IPS-11a (cell line): ENCODE measurements around the gene UBE2S.
A peak's percentile ranks its signal among the peaks of the same experiment; 100 is the strongest.

ENCODE experiments used
- H3K4me3 ChIP-seq: one replicate; pipeline ENCODE4 v1.5.1; 2013; ENCODE audit warnings: low read depth, low read length, control low read depth

UBE2S gene

DNA sequence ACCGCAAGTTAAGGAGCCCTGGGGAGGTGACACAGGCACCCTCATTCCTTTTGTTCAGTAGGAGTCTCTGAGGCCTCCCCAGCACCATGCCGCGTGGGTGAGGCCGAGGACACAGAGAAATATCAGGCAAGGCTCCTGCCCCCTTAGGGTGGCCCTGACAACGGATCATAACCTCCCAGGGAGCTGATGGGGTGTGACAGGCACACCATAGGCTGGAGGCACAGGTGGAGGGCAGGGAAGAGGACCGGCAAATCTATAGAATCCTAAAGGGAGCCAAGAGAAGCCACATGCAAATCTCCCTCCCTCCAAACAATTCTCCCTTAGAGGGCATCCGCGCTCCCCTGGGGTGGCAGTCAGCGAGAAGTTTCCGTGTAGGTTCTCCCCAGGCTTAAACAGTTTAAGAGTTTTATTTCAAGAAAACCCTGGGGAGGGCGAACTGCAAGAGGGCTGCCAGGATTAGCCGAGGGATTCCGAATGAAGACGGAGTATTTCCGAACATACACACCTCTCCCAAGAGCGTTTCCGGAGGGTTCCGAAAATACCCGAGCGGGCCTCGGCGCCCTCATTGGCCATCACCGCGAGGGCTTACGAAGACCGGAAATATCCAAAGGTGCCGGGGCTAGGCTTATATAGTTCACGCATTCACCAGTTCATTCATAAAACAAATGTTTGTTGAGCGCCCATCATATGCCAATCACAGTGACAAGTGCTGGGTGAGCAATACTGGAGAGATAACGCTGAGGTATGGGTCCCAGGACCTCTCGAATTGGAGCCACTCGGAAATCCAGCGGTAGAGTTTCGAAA is 22.5 kb downstream of the UBE2S start:
- peak overlapping the region; percentile 35 for H3K4me3 ChIP-seq

DNA sequence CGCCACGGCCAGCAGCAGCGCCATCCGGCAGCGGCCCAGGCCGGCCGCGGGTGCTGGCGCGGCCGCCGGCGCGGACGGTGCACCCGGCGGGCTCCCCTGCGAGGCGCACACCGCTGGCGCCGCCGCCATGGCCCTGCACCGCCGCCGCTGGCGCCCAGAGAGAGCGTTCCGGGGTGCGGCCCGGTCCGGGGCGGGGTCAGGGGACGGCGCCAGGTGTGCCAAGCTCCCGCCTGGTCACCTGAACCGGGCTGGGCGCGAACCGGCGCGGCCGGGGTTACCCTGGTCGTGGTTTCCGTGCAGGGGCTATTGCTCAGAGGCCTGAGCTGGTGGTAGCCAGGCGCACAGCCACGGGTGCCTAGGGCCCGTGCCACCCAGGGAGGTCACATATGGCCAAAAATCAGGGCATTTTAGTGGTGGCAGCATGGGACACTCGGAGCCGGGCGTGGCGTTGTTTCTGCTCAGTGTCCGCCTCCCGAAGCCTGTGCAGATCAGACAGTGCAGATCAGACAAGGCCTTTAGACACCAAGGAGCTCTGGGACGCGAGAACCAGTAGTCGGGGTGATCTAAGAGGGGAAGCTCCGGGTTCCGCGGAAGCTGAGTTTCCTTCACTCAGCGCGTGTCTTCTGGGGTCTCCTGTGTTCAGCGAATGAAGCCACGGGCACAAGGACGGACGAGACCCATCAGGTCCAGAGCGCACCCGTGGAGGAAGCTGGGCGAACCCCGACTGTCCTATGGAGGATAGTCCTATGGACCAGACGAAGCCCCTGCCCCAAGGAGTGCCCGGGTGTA is 23.3 kb downstream of the UBE2S start, which contains the start of gene TMEM238:
Gene TMEM238 (minus strand): TSS at position 162 of the 789 bp plus-strand sequence. CDS start 33 bp downstream, at position 129.
- peak within 1 kb of the TSS; percentile 35 for H3K4me3 ChIP-seq

DNA sequence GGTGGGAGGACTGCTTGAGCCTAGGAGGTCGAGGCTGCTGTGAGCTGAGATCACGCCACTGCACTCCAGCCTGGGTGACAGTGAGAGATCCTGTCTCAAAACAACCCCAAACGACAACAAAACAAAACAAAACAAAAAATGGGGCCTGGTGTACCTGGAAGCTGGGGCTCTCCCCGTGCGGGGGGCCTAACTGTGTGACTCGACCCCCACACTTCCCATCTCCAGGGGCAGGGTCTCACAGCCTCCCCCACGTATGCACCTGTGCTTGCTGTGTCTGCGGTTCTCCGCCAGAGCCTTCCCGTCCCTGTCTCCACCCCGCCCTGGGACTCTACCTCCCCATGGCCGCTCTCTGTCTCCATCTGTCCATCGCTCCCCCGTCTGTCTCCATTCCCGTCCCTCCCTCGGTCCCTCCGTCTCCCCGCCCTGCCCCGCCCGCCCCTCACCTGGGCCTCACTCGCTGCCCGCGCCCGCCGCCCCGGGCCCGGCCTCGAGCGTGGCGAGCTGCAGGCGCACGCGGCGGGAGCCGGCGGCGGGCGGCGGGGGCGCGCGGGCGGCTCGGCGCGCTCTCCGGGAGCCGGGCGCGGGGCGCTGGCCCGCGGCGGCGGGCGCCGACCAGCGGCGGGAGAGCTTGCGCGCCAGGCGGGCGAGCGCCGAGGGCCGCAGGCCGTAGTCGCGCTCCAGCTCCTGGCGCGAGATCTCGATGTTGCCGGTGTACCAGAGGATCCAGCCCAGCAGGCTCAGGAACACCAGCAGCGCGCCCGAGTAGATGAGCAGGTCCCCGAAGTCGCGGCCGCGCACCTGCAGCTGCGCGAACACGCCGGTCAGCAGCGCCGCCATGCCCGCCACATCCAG is 24.1 kb downstream of the UBE2S start:
- peak overlapping the region; percentile 35 for H3K4me3 ChIP-seq

DNA sequence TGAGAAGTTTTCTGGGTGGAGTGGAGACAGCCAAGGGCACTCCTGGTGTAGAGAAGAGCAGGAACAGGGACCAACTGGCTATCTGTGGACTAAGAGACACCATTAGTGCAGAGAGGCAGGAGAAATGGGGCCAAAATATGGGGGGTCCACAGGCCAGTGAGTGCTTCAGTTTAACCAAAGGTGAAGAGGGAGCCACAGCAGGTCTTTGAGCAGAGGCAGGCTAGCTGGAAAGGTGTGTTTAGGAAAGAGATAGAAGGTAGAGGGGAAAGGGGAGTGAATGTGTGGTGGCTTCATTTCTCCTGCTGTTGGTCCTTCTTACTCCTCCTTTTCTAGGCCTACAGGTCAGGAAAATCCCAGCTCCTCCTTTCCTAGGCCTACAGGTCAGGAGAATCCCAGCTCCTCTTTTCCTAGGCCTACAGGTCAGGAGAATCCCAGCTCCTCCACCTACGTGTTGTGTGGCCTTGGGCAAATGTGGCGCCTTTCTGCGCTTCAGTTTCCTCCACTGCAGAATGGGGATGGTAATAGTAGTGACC is 25.0 kb downstream of the UBE2S start:
- no peak overlapping the region for H3K4me3 ChIP-seq

DNA sequence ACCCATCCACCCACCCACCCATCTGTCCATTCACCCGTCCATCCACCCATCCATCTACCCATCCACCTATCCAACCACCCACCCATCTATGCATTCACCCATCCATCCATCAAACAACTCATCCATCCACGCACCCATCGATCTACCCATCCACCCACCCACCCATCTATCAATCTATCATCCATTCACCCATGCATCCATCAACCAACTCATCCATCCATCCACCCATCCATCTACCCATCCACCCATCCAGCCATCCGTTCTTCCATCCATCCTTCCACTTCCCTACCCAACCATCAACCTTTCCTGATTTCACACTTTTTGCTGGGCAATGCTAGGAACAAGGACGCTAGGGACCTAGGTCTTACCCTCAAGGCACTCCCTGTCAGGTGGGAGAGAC is 25.6 kb downstream of the UBE2S start:
- no peak overlapping the region for H3K4me3 ChIP-seq

- H3K4me3 ChIP-seq = no peak overlapping the region
Observed at GRCh38 chr19:55379174-55379573, 28.4 kb downstream of the UBE2S start.

- peak overlapping the region; percentile 10 for H3K4me3 ChIP-seq
Observed at GRCh38 chr19:55377356-55378131, 30.0 kb downstream of the UBE2S start.

GRCh38 chr19:55376241-55376933 is 31.2 kb downstream of the UBE2S start, which contains the start of gene TMEM190:
TMEM190 (plus strand) TSS chr19:55376826; CDS start chr19:55376854, 28 bp downstream.
- no peak within 1 kb of the TSS for H3K4me3 ChIP-seq

DNA sequence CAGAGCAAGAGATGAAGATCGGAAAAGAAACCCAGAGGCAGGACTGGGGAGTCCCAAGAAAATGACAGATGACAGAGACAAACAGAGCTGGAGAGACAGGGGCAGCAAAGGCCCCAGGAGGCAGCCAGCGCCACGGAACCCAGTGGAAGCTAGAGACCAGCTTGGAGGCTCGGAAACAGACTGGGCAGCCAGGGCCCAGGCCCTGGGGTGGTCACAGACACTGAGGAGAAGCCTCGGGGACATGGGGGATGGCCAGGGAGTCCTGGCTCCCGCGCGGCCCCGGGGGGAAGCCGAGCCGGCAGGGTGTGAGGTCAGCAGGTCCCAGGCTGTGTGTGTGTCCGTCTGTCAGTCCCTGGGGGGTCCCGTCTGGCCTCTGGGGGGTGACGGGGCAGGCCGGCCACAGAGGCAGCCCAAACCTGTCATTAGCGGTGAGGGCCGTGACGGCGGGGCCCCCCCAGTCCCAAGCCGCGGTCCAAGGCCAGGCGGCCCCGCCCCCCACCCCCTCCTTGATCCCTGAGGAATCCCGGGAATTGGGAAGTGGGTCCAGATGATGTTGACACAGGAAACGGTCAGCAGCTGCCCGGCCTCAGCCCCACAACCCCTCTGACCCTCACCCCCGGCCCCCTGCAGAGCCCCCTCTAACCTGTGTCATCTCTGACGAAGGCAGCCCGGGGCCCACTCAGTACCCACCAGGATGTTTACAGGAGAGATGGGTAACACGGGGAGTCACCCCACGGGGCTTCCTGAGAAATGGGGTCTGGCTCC is 33.4 kb downstream of the UBE2S start:
- no peak overlapping the region for H3K4me3 ChIP-seq

- no peak overlapping the region for H3K4me3 ChIP-seq
Observed at GRCh38 chr19:55373306-55373992, 34.1 kb downstream of the UBE2S start.

DNA sequence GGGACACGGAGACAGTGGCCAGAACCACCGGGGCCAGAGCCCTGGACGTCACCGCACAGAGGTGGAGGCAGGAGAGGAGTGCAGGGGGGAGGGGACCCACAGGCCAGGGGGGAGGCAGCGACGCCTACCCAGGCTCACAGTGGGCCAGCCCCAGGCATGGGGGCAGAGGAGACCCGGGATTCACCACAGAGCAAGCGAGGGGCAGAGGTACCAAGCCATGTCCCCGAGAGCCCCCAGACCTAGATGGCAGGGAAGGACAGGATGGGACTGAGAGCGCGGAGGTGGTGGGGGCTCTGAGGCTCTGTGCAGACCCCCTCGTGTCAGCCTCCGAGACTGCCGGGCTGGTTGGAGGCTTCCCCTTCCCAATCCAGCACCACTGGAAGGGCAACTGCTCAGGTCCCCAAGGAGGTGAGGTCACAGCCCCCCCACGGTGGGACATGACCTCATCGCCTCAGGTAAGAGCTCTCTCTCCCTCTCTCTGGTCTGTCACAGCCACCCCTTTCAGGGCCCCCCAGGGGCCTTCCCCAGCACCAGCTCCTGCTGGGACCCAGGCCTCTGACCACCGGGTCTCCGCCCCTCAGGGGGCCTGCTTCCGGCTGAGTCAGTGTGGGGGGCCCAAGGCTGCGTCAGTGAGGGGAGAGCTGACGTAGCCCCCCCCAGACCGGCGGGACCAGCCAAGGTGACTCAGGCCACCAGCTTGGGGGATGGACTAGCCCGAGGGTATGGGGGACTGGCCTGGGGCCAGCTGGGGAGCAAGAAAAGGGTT is 35.1 kb downstream of the UBE2S start:
- H3K4me3 ChIP-seq = no peak overlapping the region

GRCh38 chr19:55370305-55370988 is 37.1 kb downstream of the UBE2S start, which contains the start of gene IL11:
IL11 (minus strand) TSS chr19:55370463; CDS start chr19:55370310, 153 bp downstream.
- H3K4me3 ChIP-seq = peak within 1 kb of the TSS; percentile 39

GRCh38 chr19:55369653-55370304 is 37.8 kb downstream of the UBE2S start:
- peak overlapping the region; percentile 39 for H3K4me3 ChIP-seq

- peak overlapping the region; percentile 17 for H3K4me3 ChIP-seq
Observed at GRCh38 chr19:55368701-55369563, 38.7 kb downstream of the UBE2S start.

DNA sequence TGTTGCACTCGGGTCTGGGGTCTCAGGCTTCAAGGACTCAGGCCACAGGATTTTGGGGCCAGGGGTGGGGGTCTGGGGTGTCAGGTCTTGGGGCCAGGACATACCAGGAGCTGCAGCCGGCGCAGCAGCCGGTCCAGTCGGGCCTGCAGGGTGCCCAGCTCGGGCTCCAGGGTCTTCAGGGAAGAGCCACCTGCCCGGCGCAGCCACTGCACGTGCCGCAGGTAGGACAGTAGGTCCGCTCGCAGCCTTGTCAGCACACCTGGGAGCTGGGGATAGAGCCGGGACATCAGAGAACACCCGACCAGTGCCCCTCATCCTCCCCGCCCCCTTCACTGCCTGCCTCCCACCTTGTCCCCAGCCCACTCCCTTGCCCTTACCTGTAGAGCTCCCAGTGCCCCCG is 39.5 kb downstream of the UBE2S start:
- H3K4me3 ChIP-seq = no peak overlapping the region
